Omental fat pad (tissue), 4 donors: ENCODE measurements around the gene CCDC196. TPM values are rescaled to one million over a fixed set of nuclear protein-coding genes. Genes with fewer than 3 reads are reported as not detected.

Source experiments
- ATAC-seq: fragments of 150-250 bp; one replicate; pipeline ENCODE4 v1.9.1; 2016; ENCODE audit warnings: mild to moderate bottlenecking, moderate library complexity; ENCODE audit not compliant: low FRiP score
- DNase-seq: peaks from one replicate; pipeline ENCODE4 v3.0.0-alpha.2; 2019; ENCODE audit warnings: low spot score
- total RNA-seq, 4 donors: library from RNA; depleted of rRNA; stranded (reverse); fragments of >200 nt; gene quantifications; one replicate each; pipeline ENCODE4 v1.1.0, GENCODE V29; 2016
- TF ChIP-seq, protein P1 (sequence below), 3 donors: fragments of 450-650 bp; IDR thresholded peaks; one replicate each; pipeline ENCODE4 v1.5.1; 2016 to 2017; ENCODE audit warnings: antibody characterized with exemption in 3 of 3, mild to moderate bottlenecking in 3 of 3, moderate library complexity in 2 of 3

Gene CCDC196
- total RNA-seq, 4 donors from 2014 or later: not detected

DNA sequence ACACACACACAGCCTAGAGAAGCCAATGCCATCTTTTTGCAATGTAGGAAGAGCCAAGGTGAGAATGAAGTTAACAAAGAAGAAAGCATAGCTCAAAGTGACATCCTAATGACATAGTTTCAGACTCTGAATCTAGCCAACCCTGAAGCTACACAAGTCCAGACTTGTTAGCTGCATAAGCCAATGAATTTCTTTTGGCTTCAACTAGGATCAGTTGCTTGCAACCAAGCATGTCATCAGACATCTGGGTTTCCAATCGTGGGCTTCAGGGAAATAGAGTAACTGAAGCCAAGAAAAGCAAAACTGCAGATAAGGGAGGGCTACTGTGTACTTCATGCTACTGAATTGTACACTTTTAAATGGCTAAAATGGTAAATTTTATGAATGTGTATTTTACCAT is 17.4 kb downstream of the CCDC196 start:
- ATAC-seq (no peak), DNase-seq (no peak)
- TF ChIP-seq, protein P1, sequence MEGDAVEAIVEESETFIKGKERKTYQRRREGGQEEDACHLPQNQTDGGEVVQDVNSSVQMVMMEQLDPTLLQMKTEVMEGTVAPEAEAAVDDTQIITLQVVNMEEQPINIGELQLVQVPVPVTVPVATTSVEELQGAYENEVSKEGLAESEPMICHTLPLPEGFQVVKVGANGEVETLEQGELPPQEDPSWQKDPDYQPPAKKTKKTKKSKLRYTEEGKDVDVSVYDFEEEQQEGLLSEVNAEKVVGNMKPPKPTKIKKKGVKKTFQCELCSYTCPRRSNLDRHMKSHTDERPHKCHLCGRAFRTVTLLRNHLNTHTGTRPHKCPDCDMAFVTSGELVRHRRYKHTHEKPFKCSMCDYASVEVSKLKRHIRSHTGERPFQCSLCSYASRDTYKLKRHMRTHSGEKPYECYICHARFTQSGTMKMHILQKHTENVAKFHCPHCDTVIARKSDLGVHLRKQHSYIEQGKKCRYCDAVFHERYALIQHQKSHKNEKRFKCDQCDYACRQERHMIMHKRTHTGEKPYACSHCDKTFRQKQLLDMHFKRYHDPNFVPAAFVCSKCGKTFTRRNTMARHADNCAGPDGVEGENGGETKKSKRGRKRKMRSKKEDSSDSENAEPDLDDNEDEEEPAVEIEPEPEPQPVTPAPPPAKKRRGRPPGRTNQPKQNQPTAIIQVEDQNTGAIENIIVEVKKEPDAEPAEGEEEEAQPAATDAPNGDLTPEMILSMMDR (IDR thresholded peaks at IDR 0.05): no peak

DNA sequence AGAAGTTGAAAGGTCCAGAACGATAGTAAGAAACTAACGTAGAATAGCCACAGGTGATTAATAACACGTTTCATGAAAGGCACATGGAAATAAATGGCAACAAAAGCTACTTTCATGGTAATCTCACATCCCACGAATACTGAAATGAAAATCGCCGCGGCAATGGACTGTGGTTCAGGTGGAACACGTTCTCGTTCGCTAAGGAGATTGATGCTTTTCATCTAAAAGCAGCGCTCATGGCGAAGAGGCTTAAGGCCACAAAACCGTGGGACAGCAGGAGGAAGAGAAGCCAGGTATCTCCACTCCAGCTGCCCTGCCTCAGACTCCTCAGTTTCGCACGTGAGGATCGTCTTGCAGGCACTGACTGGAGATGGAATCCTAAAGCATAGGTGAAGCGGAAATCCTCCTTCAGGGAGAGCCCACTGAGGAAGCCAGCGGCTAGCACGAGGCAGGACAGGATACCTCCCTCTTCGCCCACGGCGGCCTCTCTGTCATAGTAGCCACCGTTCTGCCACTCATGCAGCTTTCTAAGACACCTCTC is 21.1 kb downstream of the CCDC196 start:
- TF ChIP-seq, protein P1 (IDR thresholded peaks at IDR 0.05): no peak
- DNase-seq (peak; percentile 23), ATAC-seq (peak; percentile 48)

DNA sequence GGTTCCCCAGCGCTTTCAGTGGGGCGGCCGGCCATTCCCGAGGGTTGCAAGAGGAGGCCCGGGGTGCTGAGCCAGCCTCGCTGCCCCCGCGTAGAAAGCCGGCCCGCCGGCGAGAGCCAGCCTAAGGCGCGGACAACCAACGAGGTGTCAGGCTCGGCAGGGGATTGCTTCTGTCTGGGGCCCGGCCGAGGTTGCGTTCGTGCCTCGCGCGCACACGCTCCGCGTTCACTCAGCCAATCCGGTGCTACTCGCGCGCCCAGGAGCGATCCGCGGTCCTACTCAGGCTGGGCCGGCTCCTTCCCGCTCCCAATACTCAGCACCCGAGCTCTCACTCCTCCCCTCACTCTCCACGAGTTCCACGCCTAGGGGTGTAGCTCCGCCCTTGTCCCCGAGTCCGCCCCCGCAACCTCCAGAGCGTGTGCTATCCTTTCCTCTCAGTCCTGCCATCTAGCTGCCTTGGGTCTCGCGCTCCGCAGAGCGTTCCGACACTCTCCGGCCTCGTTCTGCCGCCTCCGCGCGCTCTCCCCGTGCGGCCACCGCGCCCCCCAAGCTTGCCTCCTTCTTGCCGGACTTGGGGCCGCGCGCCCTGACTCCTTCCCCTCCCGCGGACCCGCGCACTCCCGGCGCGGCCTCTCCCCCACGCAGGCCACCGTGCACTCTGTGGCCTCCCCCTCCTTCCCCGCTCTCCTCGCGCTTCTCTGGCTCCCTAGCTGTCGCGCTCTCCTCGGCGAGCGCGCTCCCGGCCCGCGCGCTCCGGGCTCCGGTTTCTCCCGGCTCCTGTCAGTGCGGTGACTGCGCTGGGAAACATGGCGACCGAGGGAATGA is 21.8 kb downstream of the CCDC196 start, which contains the start of gene GPHN:
Gene GPHN (plus strand): TSS at position 426 of the 825 bp plus-strand sequence.
- peak; percentile 79 for DNase-seq
- TF ChIP-seq, protein P1 (IDR thresholded peaks at IDR 0.05): no peak
- peak; percentile 99 for ATAC-seq

DNA sequence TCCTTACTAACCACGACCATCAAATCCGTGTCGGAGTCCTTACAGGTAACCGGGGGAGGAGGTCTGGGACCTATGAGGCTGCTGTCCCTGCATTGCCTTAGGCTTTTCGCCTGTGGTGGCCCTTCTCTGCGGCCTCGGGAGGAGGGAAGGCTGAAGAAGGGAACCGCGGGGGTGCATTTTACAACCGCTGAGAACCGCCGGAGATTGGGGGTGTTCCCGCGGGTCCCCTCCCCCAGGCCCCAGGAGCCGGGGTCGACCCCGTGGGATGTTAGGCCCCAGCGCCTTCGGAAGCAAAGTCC is 22.3 kb downstream of the CCDC196 start:
- no peak for ATAC-seq
- DNase-seq: no peak
- TF ChIP-seq, protein P1 (IDR thresholded peaks at IDR 0.05): no peak

DNA sequence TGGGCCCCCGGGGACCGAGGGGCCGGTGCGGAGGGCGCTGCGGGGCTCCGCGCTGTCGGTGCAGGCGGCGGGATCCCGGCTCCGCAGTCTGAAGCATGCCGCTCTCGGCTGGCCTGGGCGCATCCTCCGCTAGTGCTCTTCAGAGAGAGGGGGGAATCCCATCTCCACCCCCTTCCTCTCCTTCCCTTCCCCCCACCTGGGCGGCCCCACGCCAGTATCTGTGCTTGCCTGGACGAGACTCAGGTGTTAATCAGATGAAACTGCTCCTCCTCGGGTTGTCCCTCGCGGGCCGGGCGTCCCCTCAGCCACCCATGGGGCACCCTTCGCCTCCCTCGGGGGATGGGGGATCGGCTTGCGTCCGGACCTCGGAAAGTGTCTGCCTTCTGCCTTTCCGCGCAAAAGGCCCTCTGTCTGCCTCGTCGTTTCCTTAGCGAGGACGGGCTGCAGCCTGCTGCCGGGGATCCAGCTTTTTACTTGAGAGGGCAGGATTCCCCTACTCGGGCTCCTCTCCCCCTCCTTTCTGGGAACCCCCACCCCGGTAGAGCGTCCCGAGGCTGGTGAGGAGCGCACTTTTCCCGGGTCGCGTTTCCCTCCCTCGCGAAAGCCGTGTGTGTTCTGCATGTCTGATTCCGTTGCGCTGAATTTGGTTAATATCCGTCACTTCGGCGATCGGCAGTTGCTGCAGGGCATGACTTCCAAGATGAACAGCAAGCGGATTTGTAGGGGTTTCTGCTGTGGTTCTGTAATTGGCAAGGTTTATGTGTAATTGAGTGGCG is 22.9 kb downstream of the CCDC196 start:
- TF ChIP-seq, protein P1 (IDR thresholded peaks at IDR 0.05): no peak
- DNase-seq (peak; percentile 23), ATAC-seq (peak; percentile 20)

DNA sequence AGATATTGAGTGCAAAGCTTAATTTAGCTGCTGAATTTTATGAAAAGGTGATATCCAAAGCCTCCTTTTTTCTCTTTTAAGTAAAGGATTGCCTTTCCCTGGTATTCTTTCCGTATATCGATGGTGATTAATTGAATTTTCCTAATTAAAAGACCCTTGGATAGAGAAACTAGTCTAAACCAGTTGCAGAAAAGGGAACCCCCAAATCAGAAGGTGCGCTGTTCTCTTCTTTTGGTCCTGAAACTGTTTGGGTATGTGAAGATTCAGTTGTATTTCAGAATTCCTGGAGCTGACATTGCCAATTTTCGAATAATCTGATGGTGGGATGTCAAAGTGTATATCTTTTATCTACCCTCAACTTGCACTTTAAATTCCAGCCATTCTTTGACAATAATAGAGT is 23.7 kb downstream of the CCDC196 start:
- DNase-seq (no peak), ATAC-seq (no peak)
- TF ChIP-seq, protein P1 (IDR thresholded peaks at IDR 0.05): no peak
